ENCODE results near the gene GINS1.

Gene GINS1

DNA sequence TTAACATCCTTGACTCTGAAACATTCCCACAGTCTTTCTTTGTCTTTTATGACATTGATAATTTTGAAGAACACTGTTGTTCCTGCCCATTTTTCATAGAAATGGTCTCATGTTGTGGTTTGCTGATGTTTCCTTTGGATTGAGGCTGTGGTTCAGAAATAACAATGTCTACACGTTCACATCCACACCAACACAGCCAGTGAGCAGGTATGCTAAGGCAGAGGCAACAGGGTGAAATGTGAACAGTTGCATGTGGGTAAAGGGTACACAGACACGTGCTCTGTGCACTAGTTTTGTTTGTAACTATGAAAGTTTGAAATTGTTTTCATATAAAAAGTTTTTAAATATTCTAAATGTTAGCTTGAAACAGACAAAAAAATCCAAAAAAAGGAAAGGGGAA, 78.4 kb downstream of the GINS1 start:
- H3K27ac ChIP-seq (ENCODE audit: low read length): no peak overlapping the region
- H3K36me3 ChIP-seq (ENCODE audit: control insufficient read depth in 2 of 2, insufficient read depth in 2 of 2, low read length in 2 of 2): peaks cover 11 to 12% of the 10 kb centered on the region in 2 donors
- no peaks in the 10 kb centered on the region for H3K4me1 ChIP-seq (ENCODE audit: control insufficient read depth, insufficient read depth, low read length)
- H3K9me3 ChIP-seq (ENCODE audit: control insufficient read depth in 2 of 2, low read length in 2 of 2): no peaks in the 10 kb centered on the region
- no peak overlapping the region for H3K4me3 ChIP-seq (ENCODE audit: low read length in 2 of 2)
- H3K27me3 ChIP-seq (ENCODE audit: control insufficient read depth in 1 of 2, insufficient read depth in 2 of 2, low read length in 2 of 2): no peaks in the 10 kb centered on the region
- H3K9ac ChIP-seq (ENCODE audit: low read length in 2 of 2): no peak overlapping the region

DNA sequence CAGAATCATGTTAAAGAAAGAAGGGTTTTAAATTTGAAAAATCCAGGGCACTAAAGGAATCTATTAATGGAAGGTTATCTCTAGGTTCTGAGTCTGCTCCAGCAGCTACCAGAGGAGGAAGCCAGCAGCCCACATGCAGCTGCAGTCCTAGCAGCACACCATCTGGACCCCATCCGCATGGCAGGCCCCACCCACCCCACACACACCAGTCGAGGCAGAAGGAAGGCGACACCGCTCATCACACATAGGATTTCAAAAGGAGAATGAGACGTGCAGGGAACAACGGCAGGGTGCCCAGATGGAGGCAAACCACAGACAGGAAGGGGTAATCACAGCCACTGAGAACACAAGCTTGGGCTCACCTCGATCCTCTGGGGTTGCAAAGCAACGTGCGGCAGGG, 78.9 kb downstream of the GINS1 start:
- Histone ChIP-seq H3K9ac (ENCODE audit: low read length in 2 of 2) (no peak overlapping the region), H3K9me3 (ENCODE audit: control insufficient read depth in 2 of 2, low read length in 2 of 2) (no peaks in the 10 kb centered on the region), H3K4me1 (ENCODE audit: control insufficient read depth, insufficient read depth, low read length) (no peaks in the 10 kb centered on the region), H3K4me3 (ENCODE audit: low read length in 2 of 2) (no peak overlapping the region), H3K27ac (ENCODE audit: low read length) (no peak overlapping the region), H3K27me3 (ENCODE audit: control insufficient read depth in 1 of 2, insufficient read depth in 2 of 2, low read length in 2 of 2) (no peaks in the 10 kb centered on the region), H3K36me3 (ENCODE audit: control insufficient read depth in 2 of 2, insufficient read depth in 2 of 2, low read length in 2 of 2) (peaks cover 11 to 12% of the 10 kb centered on the region in 2 donors)

DNA sequence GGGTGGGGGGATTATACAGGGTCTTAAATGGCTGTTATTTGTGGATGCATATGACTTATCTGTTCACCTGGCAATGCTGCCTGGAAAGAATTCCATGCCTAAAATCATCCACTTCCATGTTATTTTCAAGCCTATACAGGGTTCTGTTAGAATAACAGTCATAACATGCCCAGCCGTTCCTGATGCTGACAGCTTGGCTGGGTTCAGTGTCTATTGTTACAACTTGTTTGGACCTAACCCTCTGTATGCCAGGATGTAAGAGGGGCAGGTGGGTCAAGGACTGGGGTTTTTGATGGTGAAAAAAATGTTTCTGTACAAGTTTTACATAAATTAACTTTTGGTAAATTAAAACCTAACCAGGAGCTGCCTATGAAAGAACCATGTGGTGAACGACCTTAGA, 79.8 kb downstream of the GINS1 start:
- no peaks in the 10 kb centered on the region for H3K27me3 ChIP-seq (ENCODE audit: control insufficient read depth in 1 of 2, insufficient read depth in 2 of 2, low read length in 2 of 2)
- no peaks in the 10 kb centered on the region for H3K4me1 ChIP-seq (ENCODE audit: control insufficient read depth, insufficient read depth, low read length)
- H3K9me3 ChIP-seq (ENCODE audit: control insufficient read depth in 2 of 2, low read length in 2 of 2): no peaks in the 10 kb centered on the region
- H3K4me3 ChIP-seq (ENCODE audit: low read length in 2 of 2): no peak overlapping the region
- peaks cover 11 to 12% of the 10 kb centered on the region in 2 donors for H3K36me3 ChIP-seq (ENCODE audit: control insufficient read depth in 2 of 2, insufficient read depth in 2 of 2, low read length in 2 of 2)
- no peak overlapping the region for H3K27ac ChIP-seq (ENCODE audit: low read length)
- H3K9ac ChIP-seq (ENCODE audit: low read length in 2 of 2): no peak overlapping the region

GRCh38 chr20:25487975-25488374, 80.5 kb downstream of the GINS1 start:
- H3K36me3 ChIP-seq (ENCODE audit: control insufficient read depth in 2 of 2, insufficient read depth in 2 of 2, low read length in 2 of 2): peaks cover 11 to 12% of the 10 kb centered on the region in 2 donors
- no peak overlapping the region for H3K9ac ChIP-seq (ENCODE audit: low read length in 2 of 2)
- H3K27me3 ChIP-seq (ENCODE audit: control insufficient read depth in 1 of 2, insufficient read depth in 2 of 2, low read length in 2 of 2): no peaks in the 10 kb centered on the region
- H3K4me3 ChIP-seq (ENCODE audit: low read length in 2 of 2): no peak overlapping the region
- no peaks in the 10 kb centered on the region for H3K4me1 ChIP-seq (ENCODE audit: control insufficient read depth, insufficient read depth, low read length)
- no peaks in the 10 kb centered on the region for H3K9me3 ChIP-seq (ENCODE audit: control insufficient read depth in 2 of 2, low read length in 2 of 2)
- H3K27ac ChIP-seq (ENCODE audit: low read length): no peak overlapping the region

DNA sequence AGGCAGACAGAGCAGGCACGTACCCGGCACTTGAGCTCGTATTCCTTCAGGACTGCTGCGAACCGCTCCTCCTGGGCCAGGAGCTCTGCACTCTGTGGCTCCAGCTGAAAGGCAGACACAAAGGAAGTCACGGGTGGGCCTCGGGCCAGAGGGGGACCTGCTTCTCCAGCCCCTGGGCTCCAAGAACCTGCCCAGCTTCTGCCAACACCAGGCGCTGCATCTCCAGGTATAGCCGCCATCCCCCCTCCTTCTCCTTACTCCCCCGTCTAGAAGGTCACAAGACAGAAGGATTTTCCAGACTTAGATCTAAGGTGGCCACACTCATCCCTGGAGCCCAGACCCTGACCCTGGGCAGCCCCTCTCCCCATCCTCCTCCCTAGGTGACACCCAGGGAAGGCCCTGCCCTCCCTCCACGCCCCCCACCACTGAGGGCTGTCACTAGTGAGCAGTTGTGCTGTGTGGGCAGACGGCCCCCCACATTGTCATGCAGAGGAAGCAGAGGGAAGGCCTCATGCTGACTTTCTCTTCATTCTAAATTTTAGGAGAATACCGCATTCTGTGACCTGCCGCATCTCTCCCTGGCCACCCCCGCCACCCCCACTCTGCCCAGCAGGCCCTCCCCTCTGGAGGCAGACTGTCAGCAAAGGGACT, 81.9 kb downstream of the GINS1 start:
- no peaks in the 10 kb centered on the region for H3K27me3 ChIP-seq (ENCODE audit: control insufficient read depth in 1 of 2, insufficient read depth in 2 of 2, low read length in 2 of 2)
- H3K9me3 ChIP-seq (ENCODE audit: control insufficient read depth in 2 of 2, low read length in 2 of 2): no peaks in the 10 kb centered on the region
- no peak overlapping the region for H3K4me3 ChIP-seq (ENCODE audit: low read length in 2 of 2)
- H3K9ac ChIP-seq (ENCODE audit: low read length in 2 of 2): no peak overlapping the region
- H3K27ac ChIP-seq (ENCODE audit: low read length): no peak overlapping the region
- H3K36me3 ChIP-seq (ENCODE audit: control insufficient read depth in 2 of 2, insufficient read depth in 2 of 2, low read length in 2 of 2): peaks cover 6 to 12% of the 10 kb centered on the region in 2 donors
- H3K4me1 ChIP-seq (ENCODE audit: control insufficient read depth, insufficient read depth, low read length): no peaks in the 10 kb centered on the region

DNA sequence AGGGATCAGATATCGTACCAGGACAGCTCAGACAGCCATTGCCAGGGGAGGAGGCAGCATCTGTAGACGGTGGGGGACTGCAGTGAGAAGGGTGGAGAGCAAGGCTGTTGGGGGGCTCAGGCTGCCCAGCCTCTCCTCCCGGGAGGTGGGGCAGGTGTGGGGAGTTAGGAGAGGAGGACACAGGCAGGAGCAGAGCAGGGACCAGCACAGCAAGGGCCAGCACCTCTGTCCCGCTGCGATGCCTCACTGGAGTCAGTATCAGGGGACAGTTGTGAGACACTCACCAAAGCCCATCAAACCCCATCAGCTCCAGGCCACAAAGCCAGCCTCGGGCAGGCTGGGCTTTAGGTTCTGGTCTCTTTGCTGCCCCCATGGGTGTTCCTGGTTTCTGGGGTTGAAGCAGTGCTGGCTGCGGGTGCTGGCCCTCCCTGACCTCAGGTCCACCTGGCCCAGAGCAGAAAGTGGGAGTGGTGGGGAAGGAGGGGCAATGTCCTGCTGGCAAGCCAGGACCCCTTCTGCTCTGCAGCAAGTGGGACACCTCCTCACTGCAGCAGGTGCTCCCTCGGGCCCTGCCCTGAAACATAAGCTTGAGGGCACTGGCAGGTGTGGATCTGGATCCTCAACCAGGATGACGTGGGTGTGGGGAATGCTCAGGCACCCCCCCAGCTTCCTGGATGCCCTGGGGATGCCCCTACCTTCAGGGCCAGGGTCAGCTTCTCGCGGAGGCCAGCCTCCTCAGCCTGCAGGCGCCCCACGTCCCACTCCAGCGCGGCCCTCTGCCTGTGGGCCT, 83.4 kb downstream of the GINS1 start:
- H3K4me1 ChIP-seq (ENCODE audit: control insufficient read depth, insufficient read depth, low read length): no peaks in the 10 kb centered on the region
- peaks cover 2 to 12% of the 10 kb centered on the region in 2 donors for H3K36me3 ChIP-seq (ENCODE audit: control insufficient read depth in 2 of 2, insufficient read depth in 2 of 2, low read length in 2 of 2)
- H3K9me3 ChIP-seq (ENCODE audit: control insufficient read depth in 2 of 2, low read length in 2 of 2): no peaks in the 10 kb centered on the region
- H3K27ac ChIP-seq (ENCODE audit: low read length): no peak overlapping the region
- H3K9ac ChIP-seq (ENCODE audit: low read length in 2 of 2): no peak overlapping the region
- H3K27me3 ChIP-seq (ENCODE audit: control insufficient read depth in 1 of 2, insufficient read depth in 2 of 2, low read length in 2 of 2): no peaks in the 10 kb centered on the region
- no peak overlapping the region for H3K4me3 ChIP-seq (ENCODE audit: low read length in 2 of 2)

DNA sequence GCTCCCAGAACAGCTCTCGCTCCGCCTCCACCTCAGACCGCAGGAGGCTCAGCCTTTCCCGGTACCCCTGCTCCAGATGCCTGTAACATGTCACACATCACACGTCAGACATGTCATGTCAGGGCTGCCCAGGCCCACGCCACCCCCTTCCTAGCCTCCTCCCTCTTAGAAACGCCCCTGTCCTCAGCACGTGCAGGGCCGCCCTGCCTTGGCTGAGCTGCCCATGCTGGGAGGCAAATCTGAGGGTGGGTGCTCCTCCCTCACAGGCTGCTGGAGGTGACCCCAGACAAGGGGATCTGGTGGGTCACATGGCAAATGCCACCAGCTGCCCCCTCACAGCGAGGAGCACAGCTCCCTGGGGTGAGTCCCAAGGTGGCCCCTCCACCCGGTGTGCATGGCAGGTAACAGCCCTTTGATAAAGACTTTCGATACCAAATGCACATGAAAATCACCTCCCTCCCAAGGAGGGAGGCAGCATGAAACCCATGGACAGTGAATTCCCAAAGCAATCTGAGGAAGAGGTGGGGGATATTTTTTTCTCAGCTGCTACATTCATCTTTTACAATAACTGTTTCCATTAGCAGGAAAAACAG, 84.1 kb downstream of the GINS1 start:
- Histone ChIP-seq H3K36me3 (ENCODE audit: control insufficient read depth in 2 of 2, insufficient read depth in 2 of 2, low read length in 2 of 2) (peaks cover 2 to 12% of the 10 kb centered on the region in 2 donors), H3K4me1 (ENCODE audit: control insufficient read depth, insufficient read depth, low read length) (no peaks in the 10 kb centered on the region), H3K27ac (ENCODE audit: low read length) (no peak overlapping the region), H3K27me3 (ENCODE audit: control insufficient read depth in 1 of 2, insufficient read depth in 2 of 2, low read length in 2 of 2) (no peaks in the 10 kb centered on the region), H3K9ac (ENCODE audit: low read length in 2 of 2) (no peak overlapping the region), H3K4me3 (ENCODE audit: low read length in 2 of 2) (no peak overlapping the region), H3K9me3 (ENCODE audit: control insufficient read depth in 2 of 2, low read length in 2 of 2) (no peaks in the 10 kb centered on the region)

- Histone ChIP-seq H3K27me3 (ENCODE audit: control insufficient read depth in 1 of 2, insufficient read depth in 2 of 2, low read length in 2 of 2) (no peaks in the 10 kb centered on the region), H3K27ac (ENCODE audit: low read length) (no peak overlapping the region), H3K36me3 (ENCODE audit: control insufficient read depth in 2 of 2, insufficient read depth in 2 of 2, low read length in 2 of 2) (peaks cover 0 to 9% of the 10 kb centered on the region in 2 donors), H3K9ac (ENCODE audit: low read length in 2 of 2) (no peak overlapping the region), H3K9me3 (ENCODE audit: control insufficient read depth in 2 of 2, low read length in 2 of 2) (no peaks in the 10 kb centered on the region), H3K4me3 (ENCODE audit: low read length in 2 of 2) (no peak overlapping the region), H3K4me1 (ENCODE audit: control insufficient read depth, insufficient read depth, low read length) (no peaks in the 10 kb centered on the region)
Measured at GRCh38 chr20:25493137-25493536, 85.7 kb downstream of the GINS1 start.

DNA sequence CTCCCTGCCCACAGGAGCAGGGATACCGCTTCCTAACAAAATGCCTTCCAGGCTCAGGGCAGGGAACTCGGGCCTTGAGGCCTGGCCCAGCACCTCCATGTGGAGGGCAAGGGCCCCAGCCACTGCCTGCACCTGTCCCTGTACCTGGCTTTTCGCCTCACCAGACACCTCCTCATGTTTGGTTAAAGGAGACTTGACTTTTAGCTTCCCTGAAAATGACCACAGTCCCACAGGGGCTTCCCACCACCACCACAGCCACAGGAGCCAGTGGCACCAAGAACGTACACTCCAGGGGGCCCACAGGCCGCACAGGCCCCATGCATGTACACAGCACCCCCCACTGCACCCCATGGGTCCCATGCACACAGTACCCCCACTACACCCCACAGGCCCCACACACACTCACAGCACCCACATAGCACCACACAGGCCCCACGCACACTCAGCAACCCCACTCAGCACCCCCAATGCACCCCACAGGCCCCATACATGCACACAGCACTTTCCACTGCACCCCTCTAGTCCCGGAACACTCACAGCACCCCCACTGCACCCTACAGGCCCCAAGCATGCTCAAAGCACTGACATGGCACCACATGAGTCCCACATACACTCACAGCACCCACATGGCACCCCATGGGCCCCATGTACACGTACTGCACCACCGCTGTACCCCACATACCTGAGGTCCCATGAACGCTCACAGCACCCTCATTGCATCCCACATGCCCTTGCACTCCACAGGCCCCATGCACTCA, 86.5 kb downstream of the GINS1 start:
- Histone ChIP-seq H3K27ac (ENCODE audit: low read length) (no peak overlapping the region), H3K9ac (ENCODE audit: low read length in 2 of 2) (no peak overlapping the region), H3K4me3 (ENCODE audit: low read length in 2 of 2) (no peak overlapping the region), H3K36me3 (ENCODE audit: control insufficient read depth in 2 of 2, insufficient read depth in 2 of 2, low read length in 2 of 2) (peaks cover 0 to 6% of the 10 kb centered on the region in 2 donors), H3K9me3 (ENCODE audit: control insufficient read depth in 2 of 2, low read length in 2 of 2) (no peaks in the 10 kb centered on the region), H3K4me1 (ENCODE audit: control insufficient read depth, insufficient read depth, low read length) (no peaks in the 10 kb centered on the region), H3K27me3 (ENCODE audit: control insufficient read depth in 1 of 2, insufficient read depth in 2 of 2, low read length in 2 of 2) (no peaks in the 10 kb centered on the region)

DNA sequence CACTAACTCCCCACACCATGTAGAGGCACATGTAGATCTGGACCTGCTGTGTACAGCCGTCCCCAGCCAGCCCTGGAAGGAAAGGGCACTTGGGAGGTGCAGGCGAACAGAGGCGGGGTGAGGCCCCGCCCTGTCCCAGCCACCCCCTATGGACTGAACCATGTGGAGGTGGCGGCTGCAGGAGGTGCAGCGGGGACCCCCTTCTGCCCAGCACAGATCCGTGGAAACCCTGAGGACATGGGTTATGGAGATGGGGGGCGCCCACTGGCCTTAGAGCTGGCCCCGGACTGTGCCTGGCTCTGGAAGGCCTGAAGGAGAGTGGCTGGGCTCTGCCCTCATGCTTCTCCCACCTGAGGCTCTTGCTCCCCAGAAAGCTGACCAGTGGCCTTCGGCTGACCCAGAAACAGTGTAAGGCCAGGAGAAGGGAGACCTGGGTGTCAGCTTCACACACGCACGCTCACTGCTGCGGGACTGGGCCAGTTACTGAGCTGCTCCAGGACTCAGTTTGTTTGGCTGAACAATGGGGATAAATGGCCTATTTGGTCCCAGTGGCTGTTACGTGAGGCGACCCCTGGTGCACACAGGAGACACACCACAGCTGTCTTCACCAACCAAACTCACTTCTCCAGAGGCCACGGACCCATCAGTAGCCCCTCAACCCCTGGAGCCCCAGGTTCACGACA, 87.2 kb downstream of the GINS1 start:
- H3K27me3 ChIP-seq (ENCODE audit: control insufficient read depth in 1 of 2, insufficient read depth in 2 of 2, low read length in 2 of 2): no peaks in the 10 kb centered on the region
- H3K9ac ChIP-seq (ENCODE audit: low read length in 2 of 2): no peak overlapping the region
- no peaks in the 10 kb centered on the region for H3K9me3 ChIP-seq (ENCODE audit: control insufficient read depth in 2 of 2, low read length in 2 of 2)
- H3K4me3 ChIP-seq (ENCODE audit: low read length in 2 of 2): no peak overlapping the region
- H3K27ac ChIP-seq (ENCODE audit: low read length): no peak overlapping the region
- H3K4me1 ChIP-seq (ENCODE audit: control insufficient read depth, insufficient read depth, low read length): no peaks in the 10 kb centered on the region
- H3K36me3 ChIP-seq (ENCODE audit: control insufficient read depth in 2 of 2, insufficient read depth in 2 of 2, low read length in 2 of 2): peaks cover 2 to 3% of the 10 kb centered on the region in 2 donors
